MG63 (cell line): ENCODE results near the gene IQGAP2. TPM values are rescaled to one million over a fixed set of nuclear protein-coding genes. Genes with fewer than 3 reads are reported as not detected.
"Not testable (repeated sequence)": the region's sequence is repeated elsewhere in the genome, so short reads cannot be mapped to it uniquely, and the experiment has no call there.

Source experiments
- DNase-seq: peaks from one replicate; pipeline ENCODE4 v3.0.0-alpha.2; 2020
- H3K27me3 ChIP-seq: fragments of 250-450 bp; sonication (Bioruptor Pico); 2 replicates; pipeline ENCODE4 v1.5.1; 2020; ENCODE audit warnings: mild to moderate bottlenecking, moderate library complexity
- H3K36me3 ChIP-seq: fragments of 250-450 bp; sonication (Bioruptor Pico); 2 replicates; pipeline ENCODE4 v1.5.1; 2020; ENCODE audit warnings: mild to moderate bottlenecking, moderate library complexity
- H3K4me3 ChIP-seq: fragments of 250-450 bp; sonication (Bioruptor Pico); 2 replicates; pipeline ENCODE4 v1.5.1; 2020; ENCODE audit warnings: mild to moderate bottlenecking, moderate library complexity
- H3K9me3 ChIP-seq: fragments of 250-450 bp; sonication (Bioruptor Pico); 2 replicates; pipeline ENCODE4 v1.5.1; 2020; ENCODE audit warnings: mild to moderate bottlenecking, moderate library complexity
- total RNA-seq: library from RNA; depleted of rRNA; stranded (reverse); fragments of >200 nt; shearing (Covaris generic); gene quantifications from 2 replicates; pipeline ENCODE4 v1.2.3, GENCODE V29; 2014; ENCODE audit warnings: low replicate concordance

Gene IQGAP2
- total RNA-seq, 1 experiment from 2014 or later: 12.3 TPM

GRCh38 chr5:76580981-76581380, 177.9 kb downstream of the IQGAP2 start:
- Histone ChIP-seq H3K27me3 (no peaks in the 10 kb centered on the region), H3K9me3 (no peaks in the 10 kb centered on the region), H3K36me3 (no peaks in the 10 kb centered on the region), H3K4me3 (no peak overlapping the region)
- DNase-seq: no peak

GRCh38 chr5:76582230-76583162, 179.4 kb downstream of the IQGAP2 start:
- H3K36me3 ChIP-seq: no peaks in the 10 kb centered on the region
- no peaks in the 10 kb centered on the region for H3K27me3 ChIP-seq
- no peak for DNase-seq
- no peaks in the 10 kb centered on the region for H3K9me3 ChIP-seq
- no peak overlapping the region for H3K4me3 ChIP-seq

- Histone ChIP-seq H3K36me3 (no peaks in the 10 kb centered on the region), H3K4me3 (no peak overlapping the region), H3K9me3 (no peaks in the 10 kb centered on the region), H3K27me3 (no peaks in the 10 kb centered on the region)
- no peak for DNase-seq
These were observed 180.3 kb downstream of the IQGAP2 start for GRCh38 chr5:76583163-76584047.

GRCh38 chr5:76585783-76586217, 182.7 kb downstream of the IQGAP2 start:
- Histone ChIP-seq H3K4me3 (no peak overlapping the region), H3K36me3 (no peaks in the 10 kb centered on the region), H3K9me3 (no peaks in the 10 kb centered on the region), H3K27me3 (no peaks in the 10 kb centered on the region)
- DNase-seq: no peak

- H3K4me3 ChIP-seq: no peak overlapping the region
- H3K27me3 ChIP-seq: no peaks in the 10 kb centered on the region
- H3K36me3 ChIP-seq: no peaks in the 10 kb centered on the region
- DNase-seq: no peak
- no peaks in the 10 kb centered on the region for H3K9me3 ChIP-seq
These were observed 183.4 kb downstream of the IQGAP2 start for GRCh38 chr5:76586531-76586930.

- H3K27me3 ChIP-seq: no peaks in the 10 kb centered on the region
- no peaks in the 10 kb centered on the region for H3K36me3 ChIP-seq
- H3K9me3 ChIP-seq: no peaks in the 10 kb centered on the region
- no peak for DNase-seq
- H3K4me3 ChIP-seq: no peak overlapping the region
These were observed 186.9 kb downstream of the IQGAP2 start for GRCh38 chr5:76590027-76590426.

- H3K27me3 ChIP-seq: no peaks in the 10 kb centered on the region
- DNase-seq: no peak
- H3K4me3 ChIP-seq: no peak overlapping the region
- H3K36me3 ChIP-seq: no peaks in the 10 kb centered on the region
- H3K9me3 ChIP-seq: no peaks in the 10 kb centered on the region
These were observed 188.3 kb downstream of the IQGAP2 start for GRCh38 chr5:76591366-76591765.

GRCh38 chr5:76592692-76593091, 189.6 kb downstream of the IQGAP2 start:
- Histone ChIP-seq H3K4me3 (no peak overlapping the region), H3K9me3 (no peaks in the 10 kb centered on the region), H3K27me3 (no peaks in the 10 kb centered on the region), H3K36me3 (no peaks in the 10 kb centered on the region)
- no peak for DNase-seq

GRCh38 chr5:76594107-76594506, 191.0 kb downstream of the IQGAP2 start:
- Histone ChIP-seq H3K36me3 (no peaks in the 10 kb centered on the region), H3K4me3 (no peak overlapping the region), H3K9me3 (no peaks in the 10 kb centered on the region), H3K27me3 (no peaks in the 10 kb centered on the region)
- DNase-seq: no peak

- no peak for DNase-seq
- no peak overlapping the region for H3K4me3 ChIP-seq
These were observed 192.8 kb downstream of the IQGAP2 start for GRCh38 chr5:76595755-76596481.

GRCh38 chr5:76598531-76598930, 195.4 kb downstream of the IQGAP2 start:
- no peaks in the 10 kb centered on the region for H3K9me3 ChIP-seq

More at GRCh38 chr5:76595755-76596481, 192.8 kb downstream of the IQGAP2 start:
- H3K27me3 ChIP-seq: no peaks in the 10 kb centered on the region
- H3K9me3 ChIP-seq: no peaks in the 10 kb centered on the region
- H3K36me3 ChIP-seq: no peaks in the 10 kb centered on the region

GRCh38 chr5:76600716-76601115, 197.6 kb downstream of the IQGAP2 start:
- Histone ChIP-seq H3K9me3 (no peaks in the 10 kb centered on the region), H3K36me3 (no peaks in the 10 kb centered on the region), H3K27me3 (no peaks in the 10 kb centered on the region), H3K4me3 (no peak overlapping the region)
- no peak for DNase-seq

More at GRCh38 chr5:76598531-76598930, 195.4 kb downstream of the IQGAP2 start:
- no peaks in the 10 kb centered on the region for H3K27me3 ChIP-seq
- no peak overlapping the region for H3K4me3 ChIP-seq
- H3K36me3 ChIP-seq: no peaks in the 10 kb centered on the region
- DNase-seq: no peak

GRCh38 chr5:76601470-76601869, 198.4 kb downstream of the IQGAP2 start:
- Histone ChIP-seq H3K27me3 (no peaks in the 10 kb centered on the region), H3K9me3 (no peaks in the 10 kb centered on the region), H3K36me3 (no peaks in the 10 kb centered on the region), H3K4me3 (no peak overlapping the region)
- peak; percentile 6 for DNase-seq

- Histone ChIP-seq H3K4me3 (no peak overlapping the region), H3K9me3 (no peaks in the 10 kb centered on the region), H3K36me3 (no peaks in the 10 kb centered on the region), H3K27me3 (no peaks in the 10 kb centered on the region)
- DNase-seq: no peak
These were observed 199.1 kb downstream of the IQGAP2 start for GRCh38 chr5:76602094-76602726.

- not testable (repeated sequence) for DNase-seq, H3K36me3 ChIP-seq, H3K27me3 ChIP-seq, H3K9me3 ChIP-seq, H3K4me3 ChIP-seq
These were observed 200.9 kb downstream of the IQGAP2 start for GRCh38 chr5:76603991-76604390.

GRCh38 chr5:76604838-76605237, 201.8 kb downstream of the IQGAP2 start:
- Histone ChIP-seq H3K36me3 (no peaks in the 10 kb centered on the region), H3K27me3 (no peaks in the 10 kb centered on the region), H3K4me3 (no peak overlapping the region), H3K9me3 (no peaks in the 10 kb centered on the region; the same call in 1 of the 2 replicates)
- DNase-seq: no peak
